HEK293T (cell line): ENCODE data around the gene SP1.

Source experiments
- BHLHE40 ChIP-seq: fragments of 450-650 bp; IDR thresholded peaks from 2 replicates; pipeline ENCODE4 v1.6.1; 2016; ENCODE audit warnings: mild to moderate bottlenecking, moderate library complexity, borderline replicate concordance
- ELF4 ChIP-seq: fragments of 450-650 bp; IDR thresholded peaks from 2 replicates; pipeline ENCODE4 v1.6.1; 2017; ENCODE audit warnings: antibody characterized with exemption
- FOXA1 ChIP-seq: fragments of 450-650 bp; IDR thresholded peaks from 2 replicates; pipeline ENCODE4 v1.6.1; 2016; ENCODE audit warnings: mild to moderate bottlenecking
- FOXK2 ChIP-seq: fragments of 450-650 bp; IDR thresholded peaks from 2 replicates; pipeline ENCODE4 v1.6.1; 2016; ENCODE audit warnings: mild to moderate bottlenecking
- L3MBTL2 ChIP-seq: fragments of 450-650 bp; conservative IDR thresholded peaks from 2 replicates; pipeline ENCODE4 v1.6.1; 2016; ENCODE audit warnings: mild to moderate bottlenecking
- SP1 ChIP-seq: fragments of 450-650 bp; IDR thresholded peaks from 2 replicates; pipeline ENCODE4 v1.6.1; 2017
- SUZ12 ChIP-seq: fragments of 450-650 bp; IDR thresholded peaks from 2 replicates; pipeline ENCODE4 v1.6.1; 2016; ENCODE audit warnings: mild to moderate bottlenecking
- ZNF384 ChIP-seq: fragments of 450-650 bp; IDR thresholded peaks from 2 replicates; pipeline ENCODE4 v1.6.1; 2016

GRCh38 chr12:53334822-53335221, 45.2 kb upstream of the SP1 start:
- TF ChIP-seq ELF4 (no peak), ZNF384 (no peak), SP1 (no peak), FOXA1 (no peak), BHLHE40 (no peak), SUZ12 (no peak), FOXK2 (no peak), L3MBTL2 (no peak)
